ENCODE data around the gene S100A13. TPM values are rescaled to one million over a fixed set of nuclear protein-coding genes. Genes with fewer than 3 reads are reported as not detected.
A peak's percentile ranks its signal among the peaks of the same experiment; 100 is the strongest.

The S100A13 gene
- total RNA-seq, 3 donors from 2014 or later, result 163 to 221 (median 198) TPM

GRCh38 chr1:153614906-153615305 is 12.4 kb downstream of the S100A13 start:
- H3K9me3 ChIP-seq, result no peaks in the 10 kb centered on the region
- H3K36me3 ChIP-seq, result no peaks in the 10 kb centered on the region
- peak overlapping the region in 1 of 3 donors; percentile 57 for H3K4me3 ChIP-seq
- H3K27me3 ChIP-seq, result no peaks in the 10 kb centered on the region
- no peak for TF ChIP-seq POLR2A (IDR thresholded peaks at IDR 0.05)
- TF ChIP-seq CTCF (IDR thresholded peaks at IDR 0.05), result no peak
- no peak for TF ChIP-seq POLR2AphosphoS5 (IDR thresholded peaks at IDR 0.05)
- peaks cover 9 to 32% of the 10 kb centered on the region in 2 donors for H3K4me1 ChIP-seq
- DNase-seq (ENCODE audit: low spot score in 2 of 2), result no peak
- intact Hi-C loops (cut with DNase I; ENCODE audit: low total_unique reads), result no loop called here
- H3K27ac ChIP-seq, result peak overlapping the region; percentile 84 to 98

GRCh38 chr1:153614189-153614900 is 13.0 kb downstream of the S100A13 start:
- H3K4me1 ChIP-seq, result peaks cover 14 to 37% of the 10 kb centered on the region in 2 donors
- peak overlapping the region; percentile 59 to 98 for H3K27ac ChIP-seq
- TF ChIP-seq POLR2A (IDR thresholded peaks at IDR 0.05), result no peak
- TF ChIP-seq CTCF (IDR thresholded peaks at IDR 0.05), result no peak
- no peaks in the 10 kb centered on the region for H3K27me3 ChIP-seq
- DNase-seq (ENCODE audit: low spot score in 2 of 2), result no peak
- H3K36me3 ChIP-seq, result no peaks in the 10 kb centered on the region
- H3K9me3 ChIP-seq, result no peaks in the 10 kb centered on the region
- H3K4me3 ChIP-seq, result no peak overlapping the region
- intact Hi-C loops (cut with DNase I; ENCODE audit: low total_unique reads), result no loop called here

GRCh38 chr1:153613406-153613805 is 13.9 kb downstream of the S100A13 start:
- H3K4me3 ChIP-seq, result peak overlapping the region in 2 of 3 donors; percentile 68 to 83
- H3K27me3 ChIP-seq, result no peaks in the 10 kb centered on the region
- peaks cover 16 to 41% of the 10 kb centered on the region in 2 donors for H3K4me1 ChIP-seq
- no peak for TF ChIP-seq POLR2A (IDR thresholded peaks at IDR 0.05)
- no peak for TF ChIP-seq CTCF (IDR thresholded peaks at IDR 0.05)
- no peak for TF ChIP-seq POLR2AphosphoS5 (IDR thresholded peaks at IDR 0.05)
- no peaks in the 10 kb centered on the region for H3K9me3 ChIP-seq
- H3K27ac ChIP-seq, result peak overlapping the region; percentile 98 to 100
- intact Hi-C loops (cut with DNase I; ENCODE audit: low total_unique reads), result no loop called here
- H3K36me3 ChIP-seq, result no peaks in the 10 kb centered on the region
- no peak for DNase-seq (ENCODE audit: low spot score in 2 of 2)

- Histone ChIP-seq H3K27me3 (no peaks in the 10 kb centered on the region), H3K27ac (peak within 1 kb of the TSS; percentile 98 to 100), H3K36me3 (no peaks in the 10 kb centered on the region), H3K4me3 (peak within 1 kb of the TSS; percentile 49 to 83 (median 68)), H3K9me3 (no peaks in the 10 kb centered on the region), H3K4me1 (peaks cover 20 to 46% of the 10 kb centered on the region in 2 donors)
- TF ChIP-seq POLR2AphosphoS5 (IDR thresholded peaks at IDR 0.05), result peak; percentile 13 to 79 (median 40)
- no peak for TF ChIP-seq CTCF (IDR thresholded peaks at IDR 0.05)
- TF ChIP-seq POLR2A (IDR thresholded peaks at IDR 0.05), result peak; percentile 52
- peak; percentile 82 for DNase-seq (ENCODE audit: low spot score in 2 of 2)
- intact Hi-C loops (cut with DNase I; ENCODE audit: low total_unique reads), result no loop called here
Measured at GRCh38 chr1:153612755-153613331, 14.5 kb downstream of the S100A13 start, which contains the start of gene S100A16. Gene S100A16, minus strand, starts transcription at chr1:153613137. Its CDS starts 4,986 bp downstream, at chr1:153608151.
